ENCODE measurements around the gene PRCP.

Gene PRCP

GRCh38 chr11:82829101-82829500 is 71.1 kb downstream of the PRCP start:
- DNase-seq (ENCODE audit: low spot score), result no peak

GRCh38 chr11:82828472-82828871 is 71.8 kb downstream of the PRCP start:
- no peak for DNase-seq (ENCODE audit: low spot score)

- DNase-seq (ENCODE audit: low spot score), result no peak
These were observed 73.7 kb downstream of the PRCP start for GRCh38 chr11:82826526-82826925.

GRCh38 chr11:82823647-82824619 is 76.3 kb downstream of the PRCP start:
- peak; percentile 79 for DNase-seq (ENCODE audit: low spot score)

- no peak for DNase-seq (ENCODE audit: low spot score)
These were observed 81.7 kb downstream of the PRCP start for GRCh38 chr11:82818409-82819043.

- no peak for DNase-seq (ENCODE audit: low spot score)
These were observed 84.8 kb downstream of the PRCP start for GRCh38 chr11:82815406-82815805.

- no peak for DNase-seq (ENCODE audit: low spot score)
These were observed 85.9 kb downstream of the PRCP start for GRCh38 chr11:82814379-82814778.

- DNase-seq (ENCODE audit: low spot score), result no peak
These were observed 88.9 kb downstream of the PRCP start for GRCh38 chr11:82811369-82811768.

GRCh38 chr11:82810738-82811137 is 89.5 kb downstream of the PRCP start:
- DNase-seq (ENCODE audit: low spot score), result no peak

- no peak for DNase-seq (ENCODE audit: low spot score)
These were observed 89.9 kb downstream of the PRCP start for GRCh38 chr11:82810326-82810725.

- DNase-seq (ENCODE audit: low spot score), result no peak
These were observed 92.6 kb downstream of the PRCP start for GRCh38 chr11:82807646-82808045.

- DNase-seq (ENCODE audit: low spot score), result no peak
These were observed 97.5 kb downstream of the PRCP start for GRCh38 chr11:82802710-82803109.

- peak; percentile 95 for DNase-seq (ENCODE audit: low spot score)
These were observed 103.0 kb downstream of the PRCP start for GRCh38 chr11:82796998-82797961.

GRCh38 chr11:82794490-82794889 is 105.7 kb downstream of the PRCP start:
- DNase-seq (ENCODE audit: low spot score), result no peak

GRCh38 chr11:82792822-82793569 is 107.2 kb downstream of the PRCP start:
- DNase-seq (ENCODE audit: low spot score), result no peak

GRCh38 chr11:82792319-82792718 is 107.9 kb downstream of the PRCP start:
- no peak for DNase-seq (ENCODE audit: low spot score)

GRCh38 chr11:82791779-82792178 is 108.5 kb downstream of the PRCP start:
- no peak for DNase-seq (ENCODE audit: low spot score)

- no peak for DNase-seq (ENCODE audit: low spot score)
These were observed 109.3 kb downstream of the PRCP start for GRCh38 chr11:82790723-82791484.

GRCh38 chr11:82787981-82788380 is 112.2 kb downstream of the PRCP start:
- no peak for DNase-seq (ENCODE audit: low spot score)

GRCh38 chr11:82786836-82787235 is 113.4 kb downstream of the PRCP start:
- DNase-seq (ENCODE audit: low spot score), result no peak

- DNase-seq (ENCODE audit: low spot score), result no peak
These were observed 114.2 kb downstream of the PRCP start for GRCh38 chr11:82786001-82786400.

Data from globus pallidus (tissue), 1 donor.